GM19324 (cell line): ENCODE results near the gene TMEFF1.

Experiments used
- ATAC-seq: cut with Tn5 transposase; IDR thresholded peaks from one replicate; pipeline ENCODE4 v1.9.1; 2021; ENCODE audit warnings: mild to moderate bottlenecking, moderate library complexity; ENCODE audit not compliant: unreplicated experiment, low FRiP score

Gene TMEFF1

DNA sequence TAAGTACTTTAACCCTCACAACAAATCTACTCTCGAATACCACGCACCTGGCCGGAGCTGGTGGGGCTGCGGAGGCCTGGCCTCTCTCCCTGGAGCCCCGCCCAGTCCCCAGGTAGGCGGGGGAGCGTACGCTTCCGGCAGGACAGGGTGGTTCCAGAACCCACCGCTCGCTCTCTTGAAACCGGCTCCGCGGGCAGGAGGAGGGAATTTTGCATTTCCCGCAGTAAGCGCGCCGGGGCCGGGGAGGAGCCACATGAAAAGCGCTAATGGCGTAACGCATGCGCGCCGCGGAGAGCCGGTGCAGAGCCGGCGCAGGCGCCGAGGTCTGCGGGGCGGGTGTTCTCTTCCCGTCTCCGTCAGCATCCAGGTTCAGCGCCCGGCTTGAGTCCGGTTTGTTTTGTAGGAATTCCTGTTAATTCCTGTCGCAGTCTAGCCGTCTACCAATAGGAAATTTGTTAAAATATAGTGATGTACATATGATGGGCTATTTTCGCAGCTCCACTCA is 125.7 kb downstream of the TMEFF1 start:
- peak; percentile 77 for ATAC-seq

DNA sequence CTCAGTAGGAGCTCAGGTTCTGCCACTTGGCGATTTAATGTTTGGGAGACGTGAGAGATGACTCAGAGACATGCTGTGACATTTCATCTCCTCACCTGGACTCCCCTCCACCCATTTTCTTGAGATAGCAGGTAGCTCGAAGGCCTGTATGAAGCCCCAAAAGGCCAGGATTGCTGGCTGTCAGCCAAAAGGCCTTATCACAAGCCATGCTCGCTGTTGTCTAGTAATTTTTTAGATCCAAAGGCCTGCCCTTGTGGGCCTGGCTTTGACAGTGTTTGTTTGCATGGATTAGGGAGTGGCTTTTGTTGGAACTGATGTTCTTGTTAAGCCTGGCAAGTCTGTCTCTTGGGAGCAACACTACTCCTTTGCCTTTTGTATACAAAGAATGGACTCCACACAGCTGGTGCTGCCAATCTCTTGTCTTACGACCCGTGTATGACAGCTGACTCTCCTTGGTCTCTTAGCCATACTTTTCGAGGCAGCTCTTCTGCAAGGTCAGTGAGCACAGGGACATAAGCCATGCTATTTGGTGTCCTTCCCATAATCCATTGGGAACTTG is 127.7 kb downstream of the TMEFF1 start:
- ATAC-seq, result no peak

DNA sequence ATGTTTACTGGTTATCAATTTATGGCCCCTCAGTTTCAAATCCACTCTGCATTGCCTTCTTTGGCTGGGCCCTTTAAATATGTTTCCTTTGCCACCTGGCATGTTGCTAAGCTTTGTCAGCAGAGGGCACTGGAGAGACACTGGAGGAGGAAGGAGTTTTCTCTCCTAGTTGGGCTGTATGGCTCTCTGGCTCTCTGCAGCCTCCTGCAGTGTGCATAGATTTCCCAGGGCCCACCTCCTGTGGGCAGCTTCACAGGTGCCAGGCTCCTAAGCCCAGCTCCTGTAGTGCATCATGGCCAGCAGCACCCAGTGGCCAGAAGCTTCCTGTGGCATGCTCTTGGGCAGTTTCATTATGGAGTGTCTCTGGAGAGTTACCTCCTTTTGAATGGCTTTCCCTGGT is 128.3 kb downstream of the TMEFF1 start:
- ATAC-seq, result peak; percentile 54

DNA sequence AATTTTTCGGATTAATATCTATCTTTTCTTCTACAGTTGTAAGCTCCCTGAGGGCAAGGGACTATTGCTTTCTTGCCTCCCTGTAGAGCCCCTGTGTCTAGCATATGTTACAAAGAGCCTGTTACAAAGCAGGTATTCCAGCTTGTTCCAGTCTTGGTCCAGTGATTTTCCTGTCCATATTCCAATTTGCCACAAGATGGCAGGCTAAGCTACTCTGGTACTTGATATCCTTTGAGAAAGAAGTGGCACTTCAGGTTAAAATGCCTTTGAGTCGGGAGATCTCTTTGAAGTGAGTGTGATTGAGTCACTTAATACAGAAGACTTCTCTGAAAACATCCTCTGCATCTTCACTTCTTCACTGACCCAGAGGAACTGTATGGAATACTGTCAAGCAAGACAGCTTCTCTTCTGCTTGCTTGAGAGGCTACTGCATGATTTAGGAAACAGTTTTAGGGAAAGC is 129.4 kb downstream of the TMEFF1 start:
- ATAC-seq, result no peak

DNA sequence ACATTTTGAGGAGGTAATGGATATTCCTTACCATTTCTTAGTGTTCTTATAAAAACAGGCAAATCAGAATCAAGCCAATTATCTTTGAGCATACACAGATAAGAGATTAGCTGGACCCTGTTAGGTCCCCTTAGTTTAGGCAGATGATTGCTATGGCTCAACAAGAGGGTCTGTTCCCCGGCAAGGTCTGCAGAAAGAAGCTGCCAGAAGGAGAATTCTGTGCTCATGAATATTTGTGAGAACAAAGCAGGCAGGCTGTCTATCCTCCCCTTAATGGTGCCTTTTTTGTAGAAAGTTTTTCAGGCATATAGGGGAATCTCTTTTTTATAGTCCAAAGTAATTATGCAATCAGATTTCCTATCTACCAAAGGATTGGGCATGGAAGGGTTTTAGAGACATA is 132.5 kb downstream of the TMEFF1 start:
- no peak for ATAC-seq

DNA sequence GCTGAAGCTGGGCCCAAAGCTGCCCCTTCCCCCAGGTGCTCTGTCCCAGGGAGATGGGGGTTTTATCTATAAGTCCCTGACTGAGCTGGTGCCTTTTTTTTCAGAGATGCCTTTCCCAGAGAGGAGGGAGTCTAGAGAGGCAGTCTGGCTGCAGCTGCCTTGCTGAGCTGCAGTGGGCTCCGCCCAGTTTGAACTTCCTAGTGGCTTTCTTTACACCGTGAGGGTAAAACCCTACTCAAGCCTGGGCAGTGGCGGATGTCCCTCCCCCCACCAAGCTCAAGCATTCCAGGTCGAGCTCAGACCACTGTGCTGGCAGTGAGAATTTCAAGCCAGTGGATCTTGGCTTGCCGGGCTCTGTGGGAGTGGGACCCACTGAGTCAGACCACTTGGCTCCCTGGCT is 146.2 kb downstream of the TMEFF1 start:
- ATAC-seq, result no peak

DNA sequence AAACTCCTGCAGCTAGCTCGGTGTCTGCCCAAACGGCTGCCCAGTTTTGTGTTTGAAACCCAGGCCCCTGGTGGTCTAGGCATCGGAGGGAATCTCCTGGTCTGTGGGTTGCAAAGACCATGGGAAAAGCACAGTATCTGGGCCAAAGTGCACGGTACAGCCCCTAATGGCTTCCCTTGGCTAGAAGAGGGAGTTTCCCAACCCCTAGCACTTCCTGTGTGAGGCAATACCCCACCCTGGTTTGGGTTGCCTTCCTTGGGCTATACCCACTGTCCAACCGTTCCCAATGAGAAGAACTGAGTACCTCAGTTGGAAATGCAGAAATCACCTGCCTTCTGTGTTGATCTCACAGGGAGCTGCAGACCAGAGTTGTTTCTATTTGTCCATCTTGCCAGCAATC is 146.7 kb downstream of the TMEFF1 start:
- ATAC-seq, result no peak

DNA sequence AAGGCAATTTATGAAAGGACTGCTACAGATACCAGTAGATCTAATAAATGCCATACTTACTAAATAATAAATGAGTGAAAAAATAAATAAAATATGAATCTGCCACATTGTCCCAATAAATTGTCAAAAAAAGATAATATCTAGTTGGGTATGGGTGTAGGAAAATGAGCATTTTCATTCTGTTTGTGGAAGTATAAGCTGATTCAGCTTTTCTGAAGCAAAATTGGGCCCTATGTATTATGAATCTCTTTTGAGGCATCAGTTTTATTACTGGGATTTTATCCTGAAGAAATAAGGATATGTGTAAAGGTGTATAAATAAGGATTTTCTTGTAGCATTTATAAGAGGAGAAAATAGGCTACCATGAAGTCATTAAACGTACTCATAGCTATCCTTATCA is 151.0 kb downstream of the TMEFF1 start:
- ATAC-seq, result no peak

DNA sequence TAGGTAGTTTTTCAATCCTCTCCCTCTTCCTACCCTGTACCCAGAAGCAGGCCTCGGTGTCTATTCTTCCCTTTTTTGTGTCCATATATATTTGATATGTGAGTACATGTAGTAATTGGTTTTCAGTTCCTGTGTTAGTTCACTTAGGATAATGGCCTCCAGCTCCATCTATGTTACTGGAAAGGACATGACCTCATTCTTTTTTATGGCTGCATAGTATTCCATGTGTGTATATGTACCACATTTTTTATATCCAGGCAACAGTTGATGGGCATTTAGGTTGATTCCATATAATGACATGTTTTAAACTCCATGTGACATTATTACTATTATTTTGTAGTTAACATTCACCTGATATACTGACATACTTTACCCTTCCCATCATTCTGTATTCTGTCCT is 154.0 kb downstream of the TMEFF1 start:
- no peak for ATAC-seq
